AG10803 (cell line): ENCODE data around the gene SLC35G1.
A peak's percentile ranks its signal among the peaks of the same experiment; 100 is the strongest.

ENCODE experiments used
- DNase-seq: peaks from one replicate; pipeline ENCODE4 v3.0.0; 2010; ENCODE audit warnings: low read depth
- H3K4me3 ChIP-seq: 2 replicates; pipeline ENCODE4 v1.5.1; 2011; ENCODE audit warnings: mild to moderate bottlenecking, low read length, control low read depth
- TF ChIP-seq, protein P1 (sequence below): conservative IDR thresholded peaks from 2 replicates; pipeline ENCODE4 v1.5.1; 2011; ENCODE audit warnings: mild to moderate bottlenecking, low read length, control low read depth, inconsistent platforms

Gene SLC35G1

DNA sequence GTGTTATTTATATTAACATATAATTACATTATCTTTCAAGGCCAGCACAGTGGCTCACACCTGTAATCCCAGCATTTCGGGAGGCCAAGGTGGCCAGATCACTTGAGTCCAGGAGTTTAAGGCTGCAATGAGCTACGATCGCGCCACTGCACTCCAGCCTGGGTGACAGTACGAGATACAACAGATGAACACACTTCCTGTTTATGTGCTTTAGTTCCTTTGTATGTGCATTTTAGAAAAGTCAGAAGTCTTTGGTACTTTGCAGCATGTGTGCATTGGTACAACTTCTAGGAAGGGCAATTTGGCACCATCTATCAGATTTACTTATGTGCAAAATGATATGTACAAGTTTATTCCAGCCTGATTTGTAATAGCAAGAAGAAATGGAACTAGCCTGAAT, 13.3 kb downstream of the SLC35G1 start:
- TF ChIP-seq, protein P1, sequence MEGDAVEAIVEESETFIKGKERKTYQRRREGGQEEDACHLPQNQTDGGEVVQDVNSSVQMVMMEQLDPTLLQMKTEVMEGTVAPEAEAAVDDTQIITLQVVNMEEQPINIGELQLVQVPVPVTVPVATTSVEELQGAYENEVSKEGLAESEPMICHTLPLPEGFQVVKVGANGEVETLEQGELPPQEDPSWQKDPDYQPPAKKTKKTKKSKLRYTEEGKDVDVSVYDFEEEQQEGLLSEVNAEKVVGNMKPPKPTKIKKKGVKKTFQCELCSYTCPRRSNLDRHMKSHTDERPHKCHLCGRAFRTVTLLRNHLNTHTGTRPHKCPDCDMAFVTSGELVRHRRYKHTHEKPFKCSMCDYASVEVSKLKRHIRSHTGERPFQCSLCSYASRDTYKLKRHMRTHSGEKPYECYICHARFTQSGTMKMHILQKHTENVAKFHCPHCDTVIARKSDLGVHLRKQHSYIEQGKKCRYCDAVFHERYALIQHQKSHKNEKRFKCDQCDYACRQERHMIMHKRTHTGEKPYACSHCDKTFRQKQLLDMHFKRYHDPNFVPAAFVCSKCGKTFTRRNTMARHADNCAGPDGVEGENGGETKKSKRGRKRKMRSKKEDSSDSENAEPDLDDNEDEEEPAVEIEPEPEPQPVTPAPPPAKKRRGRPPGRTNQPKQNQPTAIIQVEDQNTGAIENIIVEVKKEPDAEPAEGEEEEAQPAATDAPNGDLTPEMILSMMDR: no peak
- no peak for DNase-seq
- H3K4me3 ChIP-seq: no peak overlapping the region

DNA sequence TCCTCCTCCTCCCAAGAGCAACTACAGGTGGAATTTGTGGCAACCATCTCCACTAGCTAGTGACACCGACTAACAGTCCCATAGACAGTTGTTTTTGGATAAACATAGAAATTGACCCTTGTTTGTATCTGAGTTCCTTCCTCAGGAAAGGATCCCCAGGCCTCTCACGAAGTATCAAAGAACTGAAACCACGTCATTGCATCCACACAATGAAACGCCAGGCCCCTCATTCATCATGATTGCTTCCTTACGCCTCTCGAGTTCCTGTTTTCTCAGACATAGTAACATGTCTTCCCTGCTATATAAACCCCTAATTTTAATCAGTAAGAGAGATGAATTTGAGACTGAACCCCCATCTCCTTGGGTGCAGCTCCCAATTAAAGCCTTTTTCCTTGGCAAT, 18.1 kb downstream of the SLC35G1 start:
- TF ChIP-seq, protein P1: no peak
- H3K4me3 ChIP-seq: no peak overlapping the region
- DNase-seq: no peak

DNA sequence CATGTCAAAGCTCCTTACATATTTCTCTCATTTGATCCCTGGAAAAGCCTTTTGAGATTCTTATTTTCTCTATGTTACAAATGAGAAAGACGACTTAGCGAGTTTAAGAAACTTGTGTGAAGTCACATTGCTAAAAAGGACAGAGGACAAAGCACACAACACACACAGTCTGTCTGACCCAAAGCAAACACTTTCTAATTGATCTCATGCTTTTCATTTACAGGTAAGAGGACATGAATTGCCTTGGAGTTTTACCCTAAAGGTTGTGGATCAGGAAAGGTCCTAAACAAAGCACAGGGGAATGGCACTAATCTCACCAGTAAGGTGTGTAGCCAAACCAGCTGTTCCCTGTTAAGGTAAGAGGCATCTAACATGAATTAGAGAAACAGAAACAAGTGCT, 18.7 kb downstream of the SLC35G1 start:
- TF ChIP-seq, protein P1: no peak
- DNase-seq: no peak
- no peak overlapping the region for H3K4me3 ChIP-seq

DNA sequence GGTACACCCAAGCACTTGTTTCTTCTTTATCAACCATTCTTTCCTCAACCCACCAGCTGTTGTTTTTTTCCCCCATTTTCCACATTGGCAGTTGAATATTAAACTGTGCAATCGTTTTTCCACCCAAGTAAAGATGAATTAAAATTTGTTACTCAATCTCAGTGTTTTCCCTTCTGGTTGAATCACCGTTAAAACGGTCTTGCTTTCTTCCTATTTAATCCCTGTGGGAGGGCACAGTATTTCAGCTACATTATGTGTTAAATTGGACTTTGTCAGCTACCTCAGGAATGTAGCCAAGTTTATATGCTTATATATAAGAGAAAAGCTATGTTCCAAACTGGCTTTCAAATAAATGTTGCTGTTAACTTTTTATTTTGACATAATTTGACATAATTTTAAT, 19.9 kb downstream of the SLC35G1 start:
- no peak overlapping the region for H3K4me3 ChIP-seq
- TF ChIP-seq, protein P1: no peak
- DNase-seq: no peak

DNA sequence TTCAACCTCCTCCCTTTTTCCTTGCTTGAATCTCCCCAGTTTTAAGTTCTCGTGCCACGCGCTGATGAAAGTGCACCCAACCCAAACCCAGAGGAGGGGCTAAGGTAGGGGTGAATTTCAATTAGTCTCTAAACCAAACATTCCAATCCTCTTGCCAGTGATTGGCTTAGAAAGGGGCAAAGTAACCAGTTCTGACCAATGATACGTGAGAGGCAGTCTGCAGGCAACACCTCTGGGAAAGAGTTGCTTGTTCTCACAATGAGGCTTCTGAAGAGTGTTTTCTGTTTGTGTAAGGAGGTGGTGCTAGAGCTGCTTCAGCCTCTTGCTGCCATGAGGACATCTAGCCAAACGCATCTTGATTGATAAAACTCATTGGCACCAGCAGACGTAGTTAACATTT, 21.8 kb downstream of the SLC35G1 start:
- TF ChIP-seq, protein P1: no peak
- H3K4me3 ChIP-seq: no peak overlapping the region
- no peak for DNase-seq

DNA sequence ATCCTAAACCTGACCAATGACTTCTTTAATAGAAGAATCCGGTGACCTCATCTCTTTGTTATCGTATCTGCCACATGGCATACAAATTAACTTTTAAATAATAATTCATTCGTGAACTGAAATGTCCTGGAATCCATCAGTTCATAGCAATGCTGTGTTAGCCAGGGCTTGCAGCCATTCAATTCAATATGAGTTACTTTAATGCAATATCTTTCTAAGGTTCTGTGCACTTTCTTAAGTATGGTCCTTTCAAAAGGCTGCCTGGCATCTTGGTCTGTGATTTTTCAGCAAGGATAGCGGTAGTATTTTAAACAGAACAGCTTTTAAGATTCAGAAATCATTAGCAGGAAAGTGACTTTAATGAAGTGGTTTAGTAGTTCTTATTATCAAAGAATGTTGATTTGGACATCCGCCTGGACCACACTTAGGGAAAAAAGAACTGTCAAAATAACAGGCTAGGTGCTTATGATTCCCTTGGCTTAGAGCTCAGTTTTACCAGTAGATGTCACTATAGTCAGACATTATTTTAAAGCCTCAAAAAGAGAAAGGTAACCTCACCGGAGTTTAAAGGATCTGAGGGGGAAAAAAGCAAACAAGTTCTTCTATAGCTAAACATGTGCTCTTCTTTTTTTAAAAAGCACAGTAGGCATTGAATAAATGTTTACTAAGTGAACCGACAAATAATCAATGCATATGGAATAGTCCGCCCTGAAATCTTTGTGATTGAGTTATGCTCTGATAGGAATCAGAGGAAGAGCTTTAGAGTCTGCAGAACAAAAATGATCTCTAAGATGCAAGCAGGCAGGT, 22.7 kb downstream of the SLC35G1 start:
- TF ChIP-seq, protein P1: peak; percentile 75
- no peak overlapping the region for H3K4me3 ChIP-seq
- peak; percentile 41 for DNase-seq

DNA sequence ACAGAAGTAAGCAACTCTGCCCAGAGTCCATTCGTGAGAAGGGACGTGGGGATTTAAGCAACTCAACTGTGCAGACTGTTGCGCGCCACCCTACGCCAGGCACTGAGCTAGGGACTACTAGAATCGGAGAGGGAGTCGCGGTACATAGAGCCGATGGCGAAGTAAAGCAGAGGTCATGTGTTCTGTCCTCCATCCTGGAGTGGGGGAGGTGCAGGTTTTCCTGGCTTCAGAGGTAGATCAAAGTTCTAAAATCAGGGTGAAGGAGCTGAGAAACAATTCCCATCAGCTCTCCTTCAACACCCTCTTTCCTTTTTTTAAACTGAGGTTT, 23.2 kb downstream of the SLC35G1 start:
- TF ChIP-seq, protein P1: no peak
- DNase-seq: no peak
- H3K4me3 ChIP-seq: no peak overlapping the region
